HFFc6 (cell line): Measurements from ENCODE around the gene TEX13D. TPM values are rescaled to one million over a fixed set of nuclear protein-coding genes. Genes with fewer than 3 reads are reported as not detected.
"Not testable (repeated sequence)": the region's sequence is repeated elsewhere in the genome, so short reads cannot be mapped to it uniquely, and the experiment has no call there.

Experiments used
- DNase-seq: peaks from one replicate; pipeline ENCODE4 v3.0.0-alpha.2; 2018
- H3K27ac Mint-ChIP-seq: 2 replicates; pipeline ENCODE4 v1.8.0; 2020; ENCODE audit warnings: mild to moderate bottlenecking, mixed read lengths
- H3K27me3 Mint-ChIP-seq: 2 replicates; pipeline ENCODE4 v1.8.0; 2021; ENCODE audit warnings: mild to moderate bottlenecking, moderate library complexity, mixed read lengths; ENCODE audit not compliant: insufficient read depth
- H3K36me3 Mint-ChIP-seq: 2 replicates; pipeline ENCODE4 v1.8.0; 2021; ENCODE audit warnings: low read depth, mixed read lengths
- H3K4me1 Mint-ChIP-seq: 2 replicates; pipeline ENCODE4 v1.8.0; 2020; ENCODE audit warnings: low read depth, mixed read lengths
- H3K4me3 Mint-ChIP-seq: 2 replicates; pipeline ENCODE4 v1.8.0; 2020; ENCODE audit warnings: mild to moderate bottlenecking, moderate library complexity, mixed read lengths
- H3K9me3 Mint-ChIP-seq: 2 replicates; pipeline ENCODE4 v1.8.0; 2020; ENCODE audit warnings: mild to moderate bottlenecking, mixed read lengths
- CTCF ChIP-seq: fragments of 200-600 bp; sonication (generic); IDR thresholded peaks from 2 replicates; pipeline ENCODE4 v1.5.0; 2021; ENCODE audit warnings: antibody characterized with exemption, mild to moderate bottlenecking
- total RNA-seq, 6 experiments: library from RNA; stranded (reverse); fragmentation: NEBNext Ultra II Directional; extraction: Animal tissue kit (Norgen Biotek cat#: 25700); gene quantifications; 2 replicates in 1 of 6; 3 replicates in 5 of 6; pipeline ENCODE4 v1.2.3, GENCODE V29; 2021

TEX13D gene
- total RNA-seq, 6 experiments from 2014 or later = not detected

- Mint-ChIP-seq H3K4me1 (no peaks in the 10 kb centered on the region), H3K9me3 (no peaks in the 10 kb centered on the region), H3K27ac (no peak overlapping the region), H3K36me3 (no peaks in the 10 kb centered on the region), H3K27me3 (no peaks in the 10 kb centered on the region; the same call in 1 of the 2 replicates), H3K4me3 (no peak overlapping the region)
- TF ChIP-seq CTCF = no peak
- no peak for DNase-seq
Observed at GRCh38 chrX:124325732-124326131, 6.7 kb upstream of the TEX13D start.

DNA sequence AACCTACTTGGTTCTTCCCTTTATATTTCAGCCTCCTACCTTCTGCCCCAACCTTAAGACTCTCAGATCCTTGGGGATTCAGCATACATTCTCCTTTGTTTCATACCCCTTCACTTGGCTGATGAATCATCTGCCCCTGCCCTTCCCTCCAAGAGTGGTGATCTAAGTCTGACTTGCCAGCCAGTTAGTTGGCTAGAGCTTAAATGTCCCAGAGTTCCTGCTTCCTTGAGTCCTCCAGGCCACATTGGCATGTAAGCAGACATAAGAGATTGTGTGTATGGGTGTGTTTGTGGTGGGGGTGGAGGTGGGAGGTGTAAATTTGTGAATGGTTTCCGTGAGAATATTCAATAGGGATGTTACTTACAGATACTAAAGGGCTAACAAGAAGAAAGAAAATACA, 3.7 kb upstream of the TEX13D start:
- Mint-ChIP-seq H3K4me1 (no peaks in the 10 kb centered on the region), H3K36me3 (no peaks in the 10 kb centered on the region), H3K4me3 (no peak overlapping the region), H3K27ac (no peak overlapping the region; the same call in 1 of the 2 replicates), H3K27me3 (no peaks in the 10 kb centered on the region; the same call in 1 of the 2 replicates), H3K9me3 (no peaks in the 10 kb centered on the region)
- TF ChIP-seq CTCF = no peak
- no peak for DNase-seq

DNA sequence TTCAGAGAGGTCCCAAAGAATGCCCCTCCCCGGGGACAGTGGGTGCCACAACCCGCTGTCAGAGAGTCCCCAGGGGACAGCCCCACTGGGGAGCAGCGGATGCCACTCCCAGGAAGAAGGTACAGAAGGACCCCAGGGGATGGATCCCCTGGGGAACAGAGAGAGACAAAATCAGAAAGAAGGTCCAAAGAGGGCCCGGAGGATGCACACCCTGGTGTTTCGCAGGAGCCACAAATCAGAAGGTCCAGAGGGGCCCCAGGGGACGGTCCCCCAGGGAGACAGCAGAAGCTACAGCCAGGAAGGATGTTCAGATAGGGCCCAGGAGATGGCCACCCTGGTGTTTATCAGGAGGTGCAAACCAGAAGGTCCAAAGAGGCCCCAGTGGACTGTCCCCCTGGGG, 1.4 kb downstream of the TEX13D start:
- DNase-seq = no peak
- Mint-ChIP-seq H3K27ac (no peak overlapping the region), H3K27me3 (no peaks in the 10 kb centered on the region), H3K9me3 (no peaks in the 10 kb centered on the region), H3K4me3 (no peak overlapping the region), H3K36me3 (no peaks in the 10 kb centered on the region), H3K4me1 (no peaks in the 10 kb centered on the region)
- TF ChIP-seq CTCF = no peak

DNA sequence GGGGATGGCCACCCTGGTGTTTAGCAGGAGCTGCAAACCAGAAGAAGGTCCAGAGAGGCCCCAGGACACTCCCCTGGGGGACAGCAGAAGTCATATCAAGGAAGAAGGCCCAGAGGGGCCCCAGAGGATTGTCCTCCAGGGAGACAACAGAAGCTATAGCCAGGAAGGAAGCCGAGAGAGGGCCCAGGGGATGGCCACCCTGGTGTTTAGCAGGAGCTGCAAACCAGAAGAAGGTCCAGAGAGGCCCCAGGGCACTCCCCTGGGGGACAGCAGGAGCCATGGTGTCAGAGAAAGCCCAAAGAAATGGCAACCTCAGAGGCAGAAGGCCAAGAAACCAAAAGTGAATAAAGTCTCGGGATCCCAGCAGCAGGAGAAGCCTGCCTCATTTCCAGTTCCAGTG, 2.1 kb downstream of the TEX13D start:
- H3K36me3 Mint-ChIP-seq, H3K27me3 Mint-ChIP-seq, DNase-seq, H3K9me3 Mint-ChIP-seq, H3K4me1 Mint-ChIP-seq, H3K4me3 Mint-ChIP-seq, H3K27ac Mint-ChIP-seq: not testable (repeated sequence)

GRCh38 chrX:124335598-124335997, 3.1 kb downstream of the TEX13D start:
- Mint-ChIP-seq H3K36me3 (no peaks in the 10 kb centered on the region), H3K27ac (no peak overlapping the region), H3K9me3 (no peaks in the 10 kb centered on the region), H3K4me3 (no peak overlapping the region), H3K27me3 (no peaks in the 10 kb centered on the region), H3K4me1 (no peaks in the 10 kb centered on the region)
- no peak for DNase-seq
- TF ChIP-seq CTCF = no peak

DNA sequence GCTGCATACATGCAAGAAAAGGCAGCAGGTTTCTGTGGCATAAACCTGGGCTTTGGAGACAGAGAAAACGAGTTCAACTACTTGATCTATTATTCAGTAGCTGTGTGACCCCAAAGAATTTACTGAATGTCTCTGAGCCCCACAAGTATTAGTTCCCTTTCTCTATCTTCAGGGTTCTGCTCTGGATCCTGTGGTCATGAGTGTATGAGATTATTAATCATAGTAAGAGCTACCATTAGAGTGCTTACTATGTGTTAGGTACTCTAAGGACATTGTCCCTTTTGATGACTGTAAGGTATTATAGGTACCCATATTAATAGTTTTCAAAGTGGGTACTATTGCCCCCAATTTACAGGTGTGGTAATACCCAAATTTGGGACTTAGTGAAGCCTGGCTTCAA, 5.5 kb downstream of the TEX13D start:
- no peaks in the 10 kb centered on the region for H3K27me3 Mint-ChIP-seq

More for the DNA sequence above, 5.5 kb downstream of the TEX13D start:
- no peaks in the 10 kb centered on the region for H3K4me1 Mint-ChIP-seq
- no peak overlapping the region for H3K27ac Mint-ChIP-seq
- H3K9me3 Mint-ChIP-seq = no peaks in the 10 kb centered on the region
- no peaks in the 10 kb centered on the region for H3K36me3 Mint-ChIP-seq
- H3K4me3 Mint-ChIP-seq = no peak overlapping the region
- no peak for TF ChIP-seq CTCF
- DNase-seq = no peak
